ENCODE results near the gene GNG12. TPM values are rescaled to one million over a fixed set of nuclear protein-coding genes. Genes with fewer than 3 reads are reported as not detected.

Gene GNG12
- total RNA-seq, 1 donor from 2014 or later, result 18.5 TPM

DNA sequence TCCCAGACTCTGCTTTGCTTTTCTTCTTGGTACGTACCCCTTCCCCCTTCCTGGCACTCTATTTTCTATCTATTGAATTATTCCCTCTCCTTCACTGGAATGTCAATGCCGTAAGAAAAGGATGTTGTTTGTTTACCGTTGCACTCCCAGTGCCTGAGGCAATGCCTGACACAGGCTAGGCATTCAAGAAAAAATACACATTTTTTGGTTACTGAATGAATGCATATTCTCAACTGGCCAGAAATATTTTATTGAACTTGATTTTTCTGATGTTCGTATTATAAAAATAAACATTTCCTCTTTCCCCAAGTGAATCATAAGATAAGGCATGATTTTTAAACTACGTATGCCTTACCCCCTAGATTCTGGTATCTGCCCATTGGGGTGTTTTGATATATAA lies 41.2 kb downstream of the GNG12 start:
- H3K4me1 Mint-ChIP-seq, result peaks cover 33% of the 10 kb centered on the region
- TF ChIP-seq, protein P1, sequence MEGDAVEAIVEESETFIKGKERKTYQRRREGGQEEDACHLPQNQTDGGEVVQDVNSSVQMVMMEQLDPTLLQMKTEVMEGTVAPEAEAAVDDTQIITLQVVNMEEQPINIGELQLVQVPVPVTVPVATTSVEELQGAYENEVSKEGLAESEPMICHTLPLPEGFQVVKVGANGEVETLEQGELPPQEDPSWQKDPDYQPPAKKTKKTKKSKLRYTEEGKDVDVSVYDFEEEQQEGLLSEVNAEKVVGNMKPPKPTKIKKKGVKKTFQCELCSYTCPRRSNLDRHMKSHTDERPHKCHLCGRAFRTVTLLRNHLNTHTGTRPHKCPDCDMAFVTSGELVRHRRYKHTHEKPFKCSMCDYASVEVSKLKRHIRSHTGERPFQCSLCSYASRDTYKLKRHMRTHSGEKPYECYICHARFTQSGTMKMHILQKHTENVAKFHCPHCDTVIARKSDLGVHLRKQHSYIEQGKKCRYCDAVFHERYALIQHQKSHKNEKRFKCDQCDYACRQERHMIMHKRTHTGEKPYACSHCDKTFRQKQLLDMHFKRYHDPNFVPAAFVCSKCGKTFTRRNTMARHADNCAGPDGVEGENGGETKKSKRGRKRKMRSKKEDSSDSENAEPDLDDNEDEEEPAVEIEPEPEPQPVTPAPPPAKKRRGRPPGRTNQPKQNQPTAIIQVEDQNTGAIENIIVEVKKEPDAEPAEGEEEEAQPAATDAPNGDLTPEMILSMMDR (conservative IDR thresholded peaks at IDR 0.05), result no peak

DNA sequence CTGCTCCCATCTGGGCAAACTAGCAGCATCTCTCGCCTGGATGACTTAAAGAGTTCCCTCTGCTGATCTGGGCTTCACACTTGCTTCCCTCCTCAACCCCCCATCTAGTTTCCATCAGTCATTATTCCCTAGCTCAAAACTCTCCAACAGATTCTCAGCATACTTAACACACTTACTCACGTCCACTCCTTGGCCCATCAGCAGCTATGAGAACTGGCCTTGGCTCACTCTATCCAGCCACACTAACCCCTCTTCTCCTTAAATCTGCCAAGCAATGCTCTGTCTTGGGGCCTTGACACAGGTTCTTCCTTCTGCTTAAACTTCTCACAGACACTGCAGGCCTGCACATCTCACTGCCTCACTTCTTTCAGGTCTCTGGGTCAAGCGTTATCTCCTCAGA lies 41.6 kb downstream of the GNG12 start:
- TF ChIP-seq, protein P1 (conservative IDR thresholded peaks at IDR 0.05), result no peak
- H3K27me3 Mint-ChIP-seq (ENCODE audit: low read depth), result no peaks in the 10 kb centered on the region
- no peak for DNase-seq (ENCODE audit: low read depth, low spot score)
- H3K9me3 Mint-ChIP-seq, result no peaks in the 10 kb centered on the region
- peaks cover 33% of the 10 kb centered on the region for H3K4me1 Mint-ChIP-seq
- H3K36me3 Mint-ChIP-seq (ENCODE audit: low read depth), result no peaks in the 10 kb centered on the region
- peak overlapping the region; percentile 53 for H3K27ac Mint-ChIP-seq (ENCODE audit: unreplicated experiment)
- H3K4me3 Mint-ChIP-seq, result no peak overlapping the region

More for the DNA sequence above, 41.2 kb downstream of the GNG12 start:
- DNase-seq (ENCODE audit: low read depth, low spot score), result no peak
- no peaks in the 10 kb centered on the region for H3K36me3 Mint-ChIP-seq (ENCODE audit: low read depth)
- no peaks in the 10 kb centered on the region for H3K9me3 Mint-ChIP-seq
- H3K27ac Mint-ChIP-seq (ENCODE audit: unreplicated experiment), result peak overlapping the region; percentile 53
- no peaks in the 10 kb centered on the region for H3K27me3 Mint-ChIP-seq (ENCODE audit: low read depth)
- H3K4me3 Mint-ChIP-seq, result no peak overlapping the region

DNA sequence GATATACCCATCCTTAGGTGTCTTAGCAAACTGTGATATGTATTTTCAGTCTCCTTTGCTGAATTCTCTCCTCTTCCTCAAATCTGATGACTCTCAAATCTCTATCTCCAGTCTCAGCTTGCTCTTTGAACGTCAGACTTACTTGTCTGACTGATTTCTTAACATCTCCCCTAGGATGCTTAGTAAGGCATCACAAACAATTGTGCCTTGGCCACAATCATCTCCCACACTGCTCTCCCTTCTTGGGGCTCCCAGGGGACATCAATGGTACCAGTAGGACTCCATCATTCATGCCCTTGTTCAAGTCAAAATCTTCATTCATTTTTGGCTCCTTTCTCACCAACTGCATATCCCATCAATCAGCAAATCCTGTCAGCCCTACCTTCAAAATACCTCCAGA lies 42.0 kb downstream of the GNG12 start:
- TF ChIP-seq, protein P1 (conservative IDR thresholded peaks at IDR 0.05), result no peak
- H3K27me3 Mint-ChIP-seq (ENCODE audit: low read depth), result no peaks in the 10 kb centered on the region
- H3K27ac Mint-ChIP-seq (ENCODE audit: unreplicated experiment), result no peak overlapping the region
- no peaks in the 10 kb centered on the region for H3K36me3 Mint-ChIP-seq (ENCODE audit: low read depth)
- H3K4me3 Mint-ChIP-seq, result no peak overlapping the region
- no peaks in the 10 kb centered on the region for H3K9me3 Mint-ChIP-seq
- DNase-seq (ENCODE audit: low read depth, low spot score), result no peak
- peaks cover 33% of the 10 kb centered on the region for H3K4me1 Mint-ChIP-seq

DNA sequence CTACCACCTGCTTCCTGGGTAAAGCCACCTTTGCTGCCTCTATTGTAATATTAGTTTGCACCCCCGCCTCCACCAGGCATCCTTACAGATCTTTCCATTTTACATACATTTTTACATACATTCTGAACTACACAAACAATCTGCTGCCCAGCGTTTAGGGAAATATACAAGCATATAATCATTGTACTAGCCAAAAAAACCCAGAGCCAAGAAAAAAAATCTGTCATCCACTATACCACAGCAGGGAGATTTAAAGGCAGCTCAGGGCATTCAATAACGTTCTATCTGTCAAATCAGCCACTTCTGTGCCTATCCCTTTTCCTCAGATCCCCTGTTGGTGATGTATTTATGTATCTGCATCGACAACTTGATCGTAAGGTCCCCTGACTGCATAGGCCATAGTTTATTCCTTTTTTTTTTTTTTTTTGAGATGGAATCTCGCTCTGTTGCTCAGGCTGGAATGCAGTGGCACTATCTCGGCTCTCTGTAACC lies 43.0 kb downstream of the GNG12 start:
- Mint-ChIP-seq H3K36me3 (ENCODE audit: low read depth) (no peaks in the 10 kb centered on the region), H3K27ac (ENCODE audit: unreplicated experiment) (no peak overlapping the region), H3K4me3 (no peak overlapping the region), H3K9me3 (no peaks in the 10 kb centered on the region), H3K27me3 (ENCODE audit: low read depth) (no peaks in the 10 kb centered on the region), H3K4me1 (peaks cover 33% of the 10 kb centered on the region)
- TF ChIP-seq, protein P1 (conservative IDR thresholded peaks at IDR 0.05), result no peak
- no peak for DNase-seq (ENCODE audit: low read depth, low spot score)

DNA sequence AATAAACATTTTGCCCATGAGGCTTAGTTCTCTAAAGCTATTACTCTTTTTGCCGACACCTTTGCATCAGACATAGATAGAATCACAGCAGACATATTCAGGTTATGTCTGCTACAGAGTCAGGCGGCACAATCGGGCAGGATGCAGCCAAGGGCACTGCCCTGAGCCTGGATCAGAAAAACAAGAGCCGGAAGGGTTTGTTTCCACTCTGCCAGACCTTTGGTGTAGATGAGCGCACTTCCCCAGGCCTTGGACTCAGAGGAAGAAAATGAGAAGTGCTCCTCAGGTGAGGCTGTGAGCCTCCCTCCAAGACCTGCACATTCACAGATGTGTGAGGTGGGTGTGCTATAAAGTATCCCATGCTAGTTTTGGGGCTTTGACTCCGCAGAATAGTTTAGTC lies 43.7 kb downstream of the GNG12 start:
- H3K27me3 Mint-ChIP-seq (ENCODE audit: low read depth), result no peaks in the 10 kb centered on the region
- no peaks in the 10 kb centered on the region for H3K36me3 Mint-ChIP-seq (ENCODE audit: low read depth)
- DNase-seq (ENCODE audit: low read depth, low spot score), result no peak
- no peak overlapping the region for H3K27ac Mint-ChIP-seq (ENCODE audit: unreplicated experiment)
- peaks cover 33% of the 10 kb centered on the region for H3K4me1 Mint-ChIP-seq
- H3K4me3 Mint-ChIP-seq, result no peak overlapping the region
- no peaks in the 10 kb centered on the region for H3K9me3 Mint-ChIP-seq
- TF ChIP-seq, protein P1 (conservative IDR thresholded peaks at IDR 0.05), result no peak

Data from neural crest cell (in vitro differentiated cells).